H4 (cell line): ENCODE results near the gene MPZL3. TPM values are rescaled to one million over a fixed set of nuclear protein-coding genes. Genes with fewer than 3 reads are reported as not detected.

ENCODE experiments used
- DNase-seq: peaks from one replicate; pipeline ENCODE4 v3.0.0-alpha.2; 2015; ENCODE audit warnings: low spot score
- total RNA-seq: library from RNA; depleted of rRNA; stranded (reverse); fragments of >200 nt; shearing (Covaris generic); gene quantifications from 2 replicates; pipeline ENCODE4 v1.2.3, GENCODE V29; 2014; rRNA removed

MPZL3 gene, protein sequence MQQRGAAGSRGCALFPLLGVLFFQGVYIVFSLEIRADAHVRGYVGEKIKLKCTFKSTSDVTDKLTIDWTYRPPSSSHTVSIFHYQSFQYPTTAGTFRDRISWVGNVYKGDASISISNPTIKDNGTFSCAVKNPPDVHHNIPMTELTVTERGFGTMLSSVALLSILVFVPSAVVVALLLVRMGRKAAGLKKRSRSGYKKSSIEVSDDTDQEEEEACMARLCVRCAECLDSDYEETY
- 9.8 and 10.4 TPM in 2 replicates for total RNA-seq

DNA sequence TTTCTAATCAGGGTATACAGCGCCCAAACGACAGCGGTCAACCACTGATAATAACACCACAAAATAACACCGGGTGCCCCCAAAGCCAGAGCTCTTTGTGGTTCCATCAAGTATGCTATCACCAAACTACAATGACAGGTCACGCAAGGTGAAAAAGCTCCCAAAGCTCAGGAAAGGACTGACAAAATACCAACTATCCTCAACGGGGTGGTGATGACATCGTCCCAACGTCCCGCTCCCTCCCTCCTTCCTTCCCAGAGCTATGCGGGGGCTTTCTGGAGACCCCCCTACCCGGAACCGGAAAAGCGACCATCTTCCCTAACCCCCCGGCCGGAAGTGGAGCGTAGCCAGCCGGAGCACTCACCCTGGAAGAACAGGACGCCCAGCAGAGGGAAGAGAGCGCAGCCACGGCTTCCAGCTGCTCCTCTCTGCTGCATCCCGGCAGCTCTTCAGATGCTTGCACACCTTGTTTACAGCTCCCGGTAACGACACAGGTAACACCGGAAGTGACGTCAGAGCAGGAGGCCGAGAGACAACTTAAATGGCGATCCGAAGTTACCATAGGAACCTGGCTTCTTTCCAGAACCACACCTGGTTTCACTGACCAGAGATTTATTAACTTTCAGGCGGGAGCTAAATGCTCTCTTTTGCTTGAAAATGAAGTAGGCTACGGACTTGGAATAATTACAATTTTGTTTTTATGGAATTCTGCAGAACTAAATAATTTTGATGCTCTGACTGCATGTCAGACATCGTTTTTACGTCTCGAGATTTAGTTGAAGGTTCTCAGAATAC, at the start of gene MPZL3:
Gene MPZL3 (minus strand): TSS at position 508 of the 795 bp plus-strand sequence. CDS start 71 bp downstream, at position 437.
- DNase-seq: peak; percentile 90

DNA sequence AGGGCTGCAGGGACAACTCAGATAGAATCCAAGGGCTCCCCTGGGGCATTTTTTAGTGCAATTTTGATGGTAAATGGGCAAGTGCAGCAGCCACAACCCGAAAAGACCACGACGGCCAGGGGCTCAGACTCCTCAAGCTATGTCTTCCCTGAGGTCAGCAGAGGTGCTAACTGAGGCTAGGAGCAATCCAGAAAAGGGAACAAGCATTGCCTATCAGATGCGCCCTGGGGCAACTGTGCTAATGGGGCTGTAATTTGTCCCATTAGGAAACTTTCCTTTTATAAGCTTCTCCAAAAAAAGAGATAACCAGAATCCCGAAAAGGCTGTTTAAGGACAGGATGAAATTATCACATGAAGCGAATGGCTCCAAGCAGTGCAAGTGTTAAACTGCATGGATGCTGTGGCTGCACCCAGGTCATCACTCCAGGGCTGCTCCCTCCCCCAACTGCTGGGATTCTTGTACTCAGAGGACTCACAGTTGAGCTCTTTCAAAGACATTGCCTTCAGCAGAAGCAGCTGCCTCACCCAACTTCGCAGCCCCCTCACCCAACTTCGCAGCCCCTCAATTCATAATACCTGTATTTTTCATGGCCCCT, 49.5 kb upstream of the MPZL3 start:
- DNase-seq: no peak

DNA sequence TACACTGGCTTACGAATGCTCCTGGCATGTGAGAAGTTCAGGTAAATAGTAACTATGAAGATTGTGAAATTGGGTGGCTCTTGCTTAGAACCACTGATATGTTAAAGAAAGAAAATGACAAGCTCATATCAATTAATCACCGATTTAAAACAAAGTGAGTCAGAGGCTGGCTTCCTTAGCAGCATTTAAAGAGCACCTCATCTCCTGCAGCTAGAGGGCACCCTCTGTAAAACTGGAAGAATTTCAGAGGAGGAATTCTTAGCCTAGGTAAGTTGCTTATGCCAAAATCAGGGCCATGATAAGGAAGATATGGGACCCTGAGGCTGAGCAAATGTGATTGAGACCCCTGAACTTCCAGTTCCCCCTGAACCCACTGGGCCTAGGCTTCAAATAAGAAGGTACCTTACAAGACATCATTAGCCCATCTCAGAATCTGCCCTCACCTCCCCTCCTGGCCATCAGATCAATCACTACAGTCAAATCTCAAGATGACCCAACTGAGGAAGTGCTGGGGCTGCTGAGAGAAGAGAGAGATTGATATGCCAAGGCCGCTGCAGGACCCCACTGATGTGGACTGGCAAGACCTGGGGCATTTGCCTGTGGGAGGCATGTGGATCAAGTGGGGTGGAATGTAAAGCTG, 43.8 kb upstream of the MPZL3 start:
- peak; percentile 37 for DNase-seq

DNA sequence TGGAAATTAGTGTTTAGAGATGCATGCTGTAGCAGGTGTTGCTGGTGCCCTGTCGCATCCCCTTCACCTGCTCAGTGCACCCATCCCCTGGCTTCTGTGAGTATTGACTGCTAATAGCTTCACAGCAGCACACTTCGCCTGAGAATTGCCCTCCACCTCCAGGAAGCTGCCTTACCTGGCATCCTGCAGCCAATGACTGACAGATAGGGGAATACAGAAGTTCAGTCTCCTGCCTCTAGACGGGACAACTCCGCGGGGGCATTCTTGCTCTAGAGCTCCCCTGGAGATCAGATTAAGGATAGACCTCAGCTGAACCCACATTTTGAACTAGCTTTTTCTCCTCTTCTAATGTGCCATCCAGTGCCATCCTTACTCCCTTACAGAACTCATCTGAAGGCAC, 43.0 kb upstream of the MPZL3 start:
- DNase-seq: no peak

DNA sequence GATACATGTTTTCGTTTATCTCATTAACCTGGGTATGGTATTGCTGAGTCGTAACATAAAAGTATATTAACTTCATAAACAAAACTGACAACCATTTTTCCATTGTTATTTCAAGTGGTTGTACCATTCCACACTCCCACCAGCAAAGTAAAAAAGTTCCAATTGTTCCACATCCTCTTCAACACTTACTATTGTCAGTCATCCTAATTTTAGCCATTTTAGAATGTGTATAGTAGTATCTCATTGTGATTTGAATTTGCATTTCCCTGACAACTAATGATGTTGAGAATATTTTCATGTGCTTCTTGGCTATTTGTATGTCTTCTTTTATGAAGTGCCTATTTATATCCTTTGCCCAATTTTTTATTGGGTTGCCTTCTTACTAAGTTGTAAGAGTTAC, 41.9 kb upstream of the MPZL3 start:
- DNase-seq: no peak

DNA sequence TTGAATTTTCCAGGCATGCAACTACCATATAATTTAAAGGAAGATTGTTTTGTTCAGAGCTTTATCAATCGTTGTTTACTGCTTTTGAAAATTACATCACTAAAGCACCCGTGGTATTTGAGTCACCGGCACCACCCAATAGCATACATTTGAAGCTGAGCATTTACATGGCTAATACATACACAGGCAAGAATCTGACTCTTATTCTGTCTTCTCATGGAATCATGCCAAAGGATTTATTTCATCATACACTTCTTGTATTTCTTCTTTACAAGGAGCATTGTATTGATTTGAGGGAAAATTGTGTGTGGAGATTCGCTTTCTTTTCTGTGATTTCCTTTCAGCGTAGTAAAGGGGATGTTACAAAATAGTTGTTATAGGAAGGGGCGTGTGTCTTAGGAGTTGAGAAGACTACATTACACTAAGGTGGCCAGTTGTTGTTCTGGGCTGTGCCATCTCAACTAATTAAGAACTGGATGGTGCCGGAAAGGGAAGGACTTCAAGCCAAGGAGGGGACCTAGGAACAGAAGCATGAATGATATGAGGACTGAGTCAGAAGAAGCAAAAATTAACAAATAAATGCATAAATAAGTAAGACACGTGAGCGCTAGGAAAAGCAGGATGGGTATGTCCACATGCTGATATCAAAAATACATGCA, 39.4 kb upstream of the MPZL3 start:
- DNase-seq: no peak

DNA sequence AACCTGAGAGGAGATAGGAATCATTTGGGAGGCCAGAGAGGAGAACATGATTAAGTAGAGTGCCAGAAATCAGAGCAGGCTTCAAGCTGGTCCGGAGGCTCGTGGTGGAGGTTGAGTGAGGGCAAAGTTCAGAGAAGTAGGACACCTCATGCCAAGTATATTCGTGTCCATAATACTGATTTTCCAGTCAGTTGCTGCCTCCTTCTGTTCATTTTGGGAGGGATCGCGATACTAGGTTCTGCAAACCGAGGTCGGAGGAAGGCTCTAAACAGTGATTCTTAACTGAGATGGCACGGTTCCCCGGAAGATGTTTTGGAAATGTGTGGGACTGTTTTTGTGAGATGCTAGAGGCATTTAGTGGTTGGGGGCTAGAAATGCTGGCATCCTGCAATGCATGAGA, 38.8 kb upstream of the MPZL3 start:
- no peak for DNase-seq

DNA sequence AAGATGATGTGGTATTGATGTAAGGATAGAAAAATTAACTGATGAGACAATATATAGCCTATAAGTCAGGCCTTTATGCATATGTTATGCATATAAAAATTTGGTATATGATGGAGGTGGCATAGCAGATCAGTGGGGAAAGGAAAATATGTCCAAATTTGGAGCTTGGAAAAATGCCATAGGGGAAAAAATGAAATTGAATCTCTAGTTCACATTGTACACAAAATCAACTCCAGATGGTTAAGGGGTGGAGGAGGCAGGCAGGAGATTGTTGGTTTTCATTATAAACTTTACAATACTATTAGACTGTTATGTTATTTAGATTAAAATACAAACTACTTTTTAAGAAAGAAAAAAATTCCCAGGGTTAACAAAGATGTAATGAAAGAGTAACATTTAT, 37.2 kb upstream of the MPZL3 start:
- DNase-seq: no peak

DNA sequence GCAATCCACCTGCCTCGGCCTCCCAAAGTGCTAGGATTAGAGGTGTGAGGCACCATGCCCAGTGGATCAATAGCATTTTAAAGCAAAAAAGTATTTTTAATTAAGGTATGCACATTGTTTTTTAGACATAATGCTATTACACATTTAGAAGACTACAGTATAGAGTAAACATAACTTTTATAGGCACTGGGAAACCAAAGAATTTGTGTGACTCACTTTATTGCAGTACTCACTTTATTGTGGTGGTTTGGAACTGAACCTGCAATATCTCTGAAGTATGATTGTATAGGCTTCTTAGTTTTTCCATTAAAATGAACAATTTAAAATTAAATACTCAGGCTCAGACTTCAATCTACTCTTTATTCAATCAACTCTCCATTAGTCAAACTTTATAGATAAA, 34.8 kb upstream of the MPZL3 start:
- DNase-seq: peak; percentile 37

DNA sequence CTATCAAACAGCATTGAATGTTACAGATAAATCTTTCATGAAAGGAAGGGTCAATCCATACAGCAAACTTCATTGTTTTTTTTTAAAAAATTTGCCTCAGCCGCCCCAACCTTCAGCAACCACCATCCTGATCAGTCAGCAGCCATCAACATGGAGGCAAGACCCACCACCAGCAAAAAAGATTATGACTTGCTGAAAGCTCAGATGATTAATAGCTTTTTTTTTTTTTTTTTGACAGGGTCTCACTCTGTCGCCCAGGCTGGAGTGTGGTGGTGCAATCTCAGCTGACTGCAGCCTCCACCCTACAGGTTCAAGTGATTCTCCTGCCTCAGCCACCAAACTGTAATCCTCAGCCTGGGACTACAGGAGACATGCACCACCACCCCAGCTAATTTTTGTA, 34.4 kb upstream of the MPZL3 start:
- no peak for DNase-seq

DNA sequence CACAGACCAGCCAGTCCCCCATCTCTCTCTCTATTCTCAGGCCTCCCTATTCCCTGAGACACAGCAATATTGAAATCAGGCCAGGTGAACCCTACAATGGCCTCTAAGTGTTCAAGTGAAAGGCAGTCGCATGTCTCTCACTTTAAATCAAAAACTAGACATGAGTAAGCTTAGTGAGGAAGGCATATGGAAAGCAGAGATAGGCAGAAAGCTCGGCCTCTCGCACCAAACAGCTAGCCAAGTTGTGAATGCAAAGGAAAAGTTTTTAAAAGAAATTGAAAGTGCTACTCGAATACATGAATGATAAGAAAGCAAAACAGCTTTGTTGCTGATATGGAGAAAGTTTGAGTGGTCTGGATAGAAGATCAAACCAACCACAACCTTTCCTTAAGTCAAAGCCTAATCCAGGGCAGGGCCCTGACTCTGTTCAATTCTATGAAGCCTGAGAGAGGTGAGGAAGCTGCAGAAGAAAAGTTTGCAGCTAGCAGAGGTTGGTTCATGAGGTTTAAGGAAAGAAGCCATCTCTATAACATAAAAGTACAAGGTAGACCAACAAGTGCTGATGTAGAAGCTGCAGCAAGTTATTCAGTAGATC, 31.7 kb upstream of the MPZL3 start:
- no peak for DNase-seq

DNA sequence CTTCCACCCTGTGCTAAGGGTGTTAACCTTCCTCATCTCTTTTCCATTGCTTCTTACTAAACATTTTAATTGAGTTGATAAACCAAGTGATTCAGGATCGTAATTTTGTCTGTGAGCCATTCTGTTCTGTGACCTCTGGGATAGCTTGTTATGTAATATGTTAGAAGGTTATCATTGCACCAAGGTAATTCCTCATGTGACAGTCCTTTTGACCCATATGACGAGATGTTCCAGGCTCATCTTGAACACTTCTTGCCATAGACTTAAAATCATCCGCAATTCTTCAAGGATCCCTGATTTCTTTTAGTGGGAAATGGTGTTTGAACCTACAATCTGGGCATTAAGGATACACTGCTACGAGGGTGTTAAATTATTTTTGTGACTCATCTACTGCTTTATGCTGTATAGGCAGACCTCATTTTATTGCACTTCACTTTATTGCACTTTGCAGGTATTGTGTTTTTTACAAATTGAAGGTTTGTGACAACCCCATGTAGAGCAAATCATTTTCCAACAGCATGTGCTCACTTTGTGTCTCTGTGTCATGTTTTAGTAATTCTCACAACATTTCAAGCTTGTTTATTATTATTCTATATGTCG, 31.0 kb upstream of the MPZL3 start:
- no peak for DNase-seq

DNA sequence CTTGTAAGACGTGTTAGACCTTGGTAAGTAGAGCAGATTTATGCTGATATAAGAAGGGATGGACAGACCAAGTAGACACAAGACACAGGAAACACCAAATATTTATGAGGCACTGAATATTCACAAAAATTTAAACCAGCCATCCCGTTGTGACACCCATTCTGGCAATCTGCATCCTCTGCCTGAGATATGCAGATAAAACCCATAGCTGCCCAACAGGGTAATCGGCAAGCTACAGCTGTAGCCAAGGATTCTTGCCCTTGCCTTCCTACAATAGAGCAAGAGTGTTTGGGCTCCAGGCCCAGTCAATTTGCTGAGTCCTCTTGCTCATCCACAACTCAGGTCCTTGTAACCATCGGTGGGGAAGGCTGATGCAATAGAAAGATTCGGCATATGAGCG, 30.4 kb upstream of the MPZL3 start:
- no peak for DNase-seq

DNA sequence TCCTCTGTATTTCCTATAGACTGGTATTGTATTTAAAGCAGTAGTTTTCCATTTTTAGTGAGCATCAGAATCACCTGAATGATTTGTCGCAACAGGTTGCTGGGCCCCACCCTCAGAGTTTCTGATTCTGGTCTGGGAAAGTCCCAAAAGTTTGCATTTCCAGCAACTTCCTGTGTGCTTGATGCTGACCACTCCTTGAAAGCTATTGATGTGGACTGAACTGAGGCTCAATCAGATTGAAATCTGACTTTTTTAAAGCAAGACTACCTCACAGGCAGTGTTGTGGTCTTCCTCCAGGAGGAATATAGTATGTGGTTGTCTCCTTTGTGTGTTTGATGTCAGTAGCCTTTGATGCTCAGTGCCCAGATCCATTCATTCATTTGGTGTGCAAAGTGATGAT, 29.1 kb upstream of the MPZL3 start:
- DNase-seq: no peak

DNA sequence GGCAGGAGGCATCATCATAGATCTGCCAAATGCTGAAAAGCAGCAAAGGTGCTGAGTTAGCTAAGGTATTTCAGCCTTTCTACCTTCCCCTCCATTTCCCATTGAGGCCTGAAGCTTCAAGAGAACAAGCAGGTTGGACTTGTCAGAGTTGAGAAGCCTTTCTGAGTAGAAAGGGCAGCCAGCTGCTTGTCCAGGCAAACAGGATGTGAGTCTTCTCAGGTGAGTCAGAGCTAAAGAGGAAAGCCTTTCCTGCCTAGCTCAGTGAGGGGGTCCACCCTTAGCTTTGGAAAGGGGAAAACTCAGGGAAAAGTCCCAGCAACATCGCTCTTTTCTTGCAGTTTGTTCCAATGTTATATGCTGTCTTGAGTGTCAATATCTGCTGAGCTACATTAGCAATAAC, 25.1 kb upstream of the MPZL3 start:
- peak; percentile 18 for DNase-seq

DNA sequence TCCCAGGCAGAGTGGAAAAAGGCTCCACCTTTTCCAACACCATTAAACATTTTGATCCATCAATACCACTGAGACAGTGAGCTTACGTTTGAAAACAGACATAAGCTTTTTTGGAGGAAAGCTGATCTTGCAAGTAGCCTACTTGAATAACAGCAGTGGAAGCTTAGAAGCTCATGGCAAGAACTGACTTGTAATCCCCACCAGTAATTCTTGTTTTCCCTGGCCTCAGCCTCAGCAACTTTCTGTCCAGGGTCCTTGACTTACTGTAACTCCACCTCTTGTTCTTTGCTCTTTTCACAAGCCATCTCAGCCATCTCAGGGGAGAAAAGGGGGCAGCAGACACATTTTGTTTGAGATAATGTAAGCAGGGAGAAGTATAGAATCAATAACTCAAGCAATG, 24.3 kb upstream of the MPZL3 start:
- no peak for DNase-seq

DNA sequence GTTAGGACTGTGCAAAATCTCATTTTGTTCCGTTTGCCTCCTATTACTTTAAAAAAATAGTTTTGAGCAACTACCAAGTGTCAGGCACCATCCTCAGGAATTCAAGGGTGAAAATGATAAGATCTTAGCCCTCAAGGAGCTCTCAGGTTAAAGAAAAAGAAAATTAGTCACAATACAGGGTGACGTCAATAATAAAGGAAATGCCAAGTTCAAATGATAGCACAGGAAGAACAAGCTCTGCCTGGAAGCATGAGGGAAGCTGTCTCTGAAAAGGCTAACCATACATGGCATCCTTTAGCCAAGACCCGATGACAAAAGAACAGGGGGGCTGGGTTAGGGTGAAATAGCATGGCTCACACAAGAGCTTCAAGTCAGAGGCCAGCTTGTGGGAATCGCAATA, 23.0 kb upstream of the MPZL3 start:
- peak; percentile 38 for DNase-seq

DNA sequence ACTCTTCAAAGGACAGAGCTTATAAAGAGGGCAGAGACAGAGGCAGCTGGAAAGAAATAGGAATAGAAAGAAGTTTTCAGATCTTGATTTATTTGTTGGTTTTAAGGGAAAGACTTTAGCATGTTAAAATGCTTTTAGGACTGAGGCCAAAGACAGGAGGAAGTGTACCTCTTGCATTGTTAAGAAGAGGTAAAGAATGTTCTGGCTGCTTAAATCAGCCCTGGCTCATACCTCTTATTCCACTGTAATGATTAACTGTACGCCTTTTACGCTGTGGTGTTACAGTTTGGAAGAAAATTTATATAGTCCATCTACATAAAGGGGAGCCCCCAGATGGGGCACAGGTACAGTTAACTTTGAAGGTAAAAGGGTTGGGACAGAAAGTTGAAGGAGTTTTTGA, 22.0 kb upstream of the MPZL3 start:
- no peak for DNase-seq

DNA sequence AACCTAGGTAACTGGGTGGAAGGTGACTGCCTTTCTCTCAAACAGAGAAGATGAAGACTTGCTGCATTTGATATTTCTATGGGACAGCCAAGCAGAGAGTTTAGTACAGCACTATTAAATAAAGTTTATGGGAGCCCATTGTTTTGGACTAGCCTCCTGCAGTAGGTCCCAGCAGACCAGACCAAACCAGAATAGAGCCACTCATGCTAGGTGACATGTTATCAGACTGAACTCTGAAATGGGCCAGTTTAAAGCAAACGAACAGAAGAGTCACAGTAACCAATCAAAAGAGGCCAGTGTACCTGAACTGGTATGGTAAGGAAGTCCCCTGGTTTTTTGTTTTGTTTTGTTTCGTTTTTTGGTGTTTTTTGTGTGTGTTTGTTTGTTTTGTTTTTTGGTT, 19.8 kb upstream of the MPZL3 start:
- DNase-seq: no peak

DNA sequence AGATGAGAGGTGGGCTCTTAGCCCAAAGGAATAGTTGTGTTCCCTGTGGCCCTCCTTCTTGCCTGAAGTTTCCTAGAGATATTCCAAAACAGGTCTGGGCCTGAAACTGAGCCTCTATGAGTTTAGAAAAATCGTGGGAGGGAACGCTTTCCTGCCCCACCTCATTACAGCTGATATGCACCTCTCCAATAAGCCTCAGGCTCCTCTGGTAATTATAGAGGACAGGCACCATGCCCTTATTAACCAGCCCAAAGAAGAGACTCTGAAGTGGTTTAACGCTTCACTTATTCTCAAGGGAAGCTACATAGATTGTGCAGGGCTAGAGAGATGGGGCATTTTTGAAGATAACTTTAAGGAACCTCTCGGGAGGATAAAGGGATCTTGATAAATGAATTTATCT, 15.3 kb upstream of the MPZL3 start:
- DNase-seq: no peak

DNA sequence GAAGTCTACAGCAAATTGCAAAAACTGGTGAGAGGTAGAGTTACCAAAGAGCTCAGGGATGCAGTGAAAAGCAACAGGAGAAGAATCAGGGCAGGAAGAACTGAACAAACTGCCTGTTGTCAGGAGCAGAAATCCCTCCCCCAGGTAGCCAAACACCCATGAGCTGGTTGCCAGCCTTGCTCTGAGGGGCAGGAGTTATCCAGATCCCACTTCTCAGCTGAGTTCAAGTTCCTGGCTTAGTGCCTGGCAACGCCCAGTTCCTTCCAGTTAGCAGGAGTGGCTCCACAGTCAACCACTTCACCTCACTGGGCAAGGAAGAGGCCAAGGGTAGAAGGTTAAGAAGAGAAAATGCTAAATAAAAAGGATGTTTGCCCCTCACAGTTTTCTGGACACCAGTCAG, 13.8 kb upstream of the MPZL3 start:
- DNase-seq: no peak
